DLD1 (cell line): ENCODE results near the gene CDYL.
"Not testable (repeated sequence)": the region's sequence is repeated elsewhere in the genome, so short reads cannot be mapped to it uniquely, and the experiment has no call there.

Experiments
- in situ Hi-C: cut with HindIII; loops from 2 replicates; pipeline ENCODE4 v1.10.0; 2017; ENCODE audit warnings: low sequenced_read_pairs

Gene CDYL

GRCh38 chr6:4979426-4979825 lies 203.2 kb downstream of the CDYL start:
- in situ Hi-C loops: no loop called here

GRCh38 chr6:4981761-4982160 lies 205.6 kb downstream of the CDYL start:
- in situ Hi-C loops: no loop called here

- in situ Hi-C loops: no loop called here
These were observed 207.1 kb downstream of the CDYL start for GRCh38 chr6:4983322-4983721.

GRCh38 chr6:4986999-4987398 lies 210.8 kb downstream of the CDYL start:
- in situ Hi-C loops: no loop called here

GRCh38 chr6:4987432-4987831 lies 211.2 kb downstream of the CDYL start:
- in situ Hi-C loops: no loop called here

- in situ Hi-C loops: no loop called here
These were observed 218.5 kb downstream of the CDYL start for GRCh38 chr6:4994741-4995140.

GRCh38 chr6:4997862-4998261 lies 221.7 kb downstream of the CDYL start:
- in situ Hi-C loops: no loop called here

GRCh38 chr6:4999586-4999985 lies 223.4 kb downstream of the CDYL start:
- in situ Hi-C loops: no loop called here

GRCh38 chr6:5003604-5004372 lies 227.6 kb downstream of the CDYL start, which contains the start of gene RPP40:
Gene RPP40, minus strand, starts transcription at chr6:5004037. Its CDS starts 35 bp downstream, at chr6:5004002.
- in situ Hi-C loops: no loop called here

GRCh38 chr6:5004373-5005037 lies 228.3 kb downstream of the CDYL start:
- in situ Hi-C loops: no loop called here

- in situ Hi-C loops: not testable (repeated sequence)
These were observed 228.8 kb downstream of the CDYL start for GRCh38 chr6:5005038-5005433.
